GM23248 (cell line): ENCODE results near the gene PXMP2.

Source experiments
- EZH2 ChIP-seq: fragments of 200-600 bp; sonication (generic); IDR thresholded peaks from 2 replicates; pipeline ENCODE4 v1.6.1; 2018; ENCODE audit warnings: antibody characterized with exemption, mild to moderate bottlenecking; ENCODE audit not compliant: insufficient read depth, poor library complexity, severe bottlenecking
- EZH2phosphoT487 ChIP-seq: fragments of 200-600 bp; sonication (generic); IDR thresholded peaks from 2 replicates; pipeline ENCODE4 v1.6.1; 2018; ENCODE audit warnings: antibody characterized with exemption, moderate library complexity, mild to moderate bottlenecking, low read depth; ENCODE audit not compliant: insufficient read depth

DNA sequence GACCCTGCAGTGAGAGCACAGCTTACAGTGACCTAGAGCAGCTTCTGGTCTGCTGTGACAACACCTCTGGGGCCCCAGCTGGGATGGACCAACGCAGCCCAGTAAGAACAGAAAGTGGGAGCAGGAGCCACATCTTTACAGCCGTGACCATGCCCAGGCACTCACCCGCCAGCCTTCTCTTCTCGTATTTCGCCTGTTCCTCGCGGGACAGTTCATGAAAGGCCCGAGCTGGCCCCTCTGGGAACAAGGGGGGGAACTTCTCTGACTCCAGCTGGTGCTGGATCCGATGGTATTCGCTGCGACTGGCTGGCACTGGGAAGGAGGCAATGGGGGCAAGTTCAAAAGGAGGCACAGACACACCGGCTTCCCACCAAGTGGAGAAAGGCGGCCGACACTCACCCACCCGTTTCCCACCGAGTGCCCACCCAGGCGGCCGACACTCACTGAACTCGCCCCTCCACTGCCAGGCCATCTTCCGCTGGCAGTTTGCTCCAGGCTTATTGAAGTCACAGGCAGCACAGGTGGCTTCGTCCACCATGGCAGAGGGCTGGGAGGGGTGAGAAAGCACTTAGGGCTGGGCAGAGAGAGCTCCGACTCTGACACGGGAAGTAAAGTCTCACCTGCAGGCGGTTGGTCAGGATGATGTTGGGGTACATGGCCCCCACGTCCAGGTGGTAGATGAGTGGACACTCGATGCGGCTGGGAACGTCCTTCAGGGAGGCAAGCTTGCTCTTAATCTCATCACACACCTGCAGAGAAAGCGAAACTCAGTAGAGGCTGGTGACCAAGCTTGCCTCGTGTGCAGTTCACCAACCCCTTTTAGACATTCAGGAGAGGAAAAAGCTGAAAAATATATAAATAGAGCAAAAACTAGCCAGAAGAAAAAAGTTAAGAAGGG, 18.9 kb upstream of the PXMP2 start:
- TF ChIP-seq EZH2 (no peak), EZH2phosphoT487 (no peak)
